ENCODE data around the gene MFF.
A peak's percentile ranks its signal among the peaks of the same experiment; 100 is the strongest.

Gene MFF

DNA sequence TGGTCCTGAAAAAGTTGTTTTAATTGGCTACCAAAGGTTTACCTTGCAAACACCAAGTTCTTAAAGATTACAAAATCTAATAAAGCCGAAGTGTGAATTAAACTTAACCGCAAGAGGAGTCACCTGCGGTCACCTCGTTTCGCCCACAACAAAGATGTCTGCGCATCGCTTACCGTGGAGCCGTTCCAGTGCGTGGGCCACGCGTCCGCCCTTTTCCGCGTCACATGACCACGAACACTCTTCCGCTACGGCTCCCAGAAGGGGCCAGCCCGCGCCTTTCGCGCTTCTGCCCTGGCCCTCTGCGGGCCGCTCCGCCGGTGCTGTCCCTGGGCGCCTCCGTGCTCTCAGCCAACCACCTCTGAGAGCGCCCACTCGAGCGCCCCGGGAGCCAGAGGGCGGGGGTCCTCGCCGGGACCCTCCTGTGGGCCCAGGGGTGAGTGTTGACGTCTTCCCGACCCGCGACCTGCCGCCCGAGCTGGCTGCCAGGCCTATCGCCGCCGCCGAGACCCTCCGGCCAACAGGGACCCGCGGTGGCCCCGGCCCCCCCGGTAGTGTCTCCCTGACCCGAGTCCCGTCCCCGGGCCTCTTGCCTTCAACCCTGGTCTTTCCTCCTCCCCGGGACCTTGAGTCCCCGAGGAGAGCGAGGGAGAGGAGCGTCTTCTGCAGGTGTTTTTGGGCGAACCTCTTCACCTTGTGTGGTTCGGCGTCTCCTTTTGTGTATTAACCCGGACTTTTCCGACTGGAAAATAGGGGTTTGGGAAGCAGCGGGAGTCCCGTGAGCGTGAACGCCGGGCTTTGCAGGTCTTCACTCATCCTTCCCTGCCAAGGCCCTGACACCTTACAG is at the start of gene MFF:
Gene MFF, plus strand, starts transcription at position 257 of the 844 bp plus-strand sequence. CDS start 5,415 bp downstream, outside the sequence.
- DNase-seq = peak; percentile 97

DNA sequence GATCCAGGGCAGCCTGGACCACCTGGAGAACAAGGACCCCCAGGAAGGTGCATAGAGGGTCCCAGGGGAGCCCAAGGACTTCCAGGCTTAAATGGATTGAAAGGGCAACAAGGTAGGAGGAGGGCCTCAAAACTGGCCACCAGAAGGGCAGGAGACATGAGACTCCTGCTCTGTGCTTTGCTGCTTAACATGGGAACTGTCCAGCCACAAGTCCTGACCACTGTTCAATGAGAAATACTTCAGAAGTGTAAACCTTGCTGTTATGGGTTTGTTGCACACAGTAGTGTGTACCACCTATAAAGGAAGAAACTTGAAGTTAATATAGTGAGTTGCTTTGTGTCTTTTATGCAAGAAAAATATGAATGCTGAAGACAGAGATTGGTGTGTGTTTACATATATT is 44.2 kb upstream of the MFF start:
- DNase-seq = no peak

- DNase-seq = no peak
These were observed 39.3 kb upstream of the MFF start for GRCh38 chr2:227285741-227286236.

- DNase-seq = no peak
These were observed 37.3 kb upstream of the MFF start for GRCh38 chr2:227287771-227288170.

DNA sequence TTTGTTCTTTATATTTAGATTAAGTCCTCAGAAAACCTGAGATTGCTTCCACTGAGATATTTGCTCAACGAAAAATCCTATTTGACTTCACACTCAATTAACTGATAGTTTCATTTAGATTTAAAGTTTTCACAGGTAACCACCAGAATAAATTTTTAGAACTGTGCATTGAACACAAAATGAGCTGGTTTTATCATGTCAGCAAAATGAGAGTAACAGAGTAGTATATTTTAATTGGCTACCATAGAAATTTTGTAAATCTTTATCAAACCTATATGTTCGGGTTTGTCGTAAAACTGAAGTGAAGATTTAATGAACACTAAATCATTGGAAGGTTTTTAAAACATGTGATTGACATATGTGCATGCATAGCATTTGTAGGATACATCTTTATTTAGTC is 32.7 kb upstream of the MFF start:
- DNase-seq = no peak

- DNase-seq = no peak
These were observed 31.5 kb upstream of the MFF start for GRCh38 chr2:227293531-227293930.

DNA sequence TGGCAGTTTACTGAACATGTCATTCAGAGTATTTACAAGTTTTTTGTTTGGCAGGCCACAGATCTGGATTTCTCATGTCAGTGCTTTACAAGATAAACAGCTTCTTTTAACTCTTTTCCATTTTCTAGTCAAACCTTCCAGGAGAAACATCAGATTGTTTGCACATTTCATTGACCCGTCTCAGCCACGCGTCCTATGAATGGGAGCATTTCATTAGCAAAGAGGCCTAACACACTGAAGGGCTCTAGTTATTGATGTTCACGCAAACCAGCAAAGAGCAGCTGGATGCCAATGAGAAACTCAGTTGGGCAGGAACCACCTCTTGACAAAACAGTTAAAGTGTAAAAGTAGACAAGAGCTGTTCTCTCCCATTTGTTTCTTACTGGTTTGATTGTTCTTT is 29.2 kb upstream of the MFF start:
- DNase-seq = peak; percentile 26

DNA sequence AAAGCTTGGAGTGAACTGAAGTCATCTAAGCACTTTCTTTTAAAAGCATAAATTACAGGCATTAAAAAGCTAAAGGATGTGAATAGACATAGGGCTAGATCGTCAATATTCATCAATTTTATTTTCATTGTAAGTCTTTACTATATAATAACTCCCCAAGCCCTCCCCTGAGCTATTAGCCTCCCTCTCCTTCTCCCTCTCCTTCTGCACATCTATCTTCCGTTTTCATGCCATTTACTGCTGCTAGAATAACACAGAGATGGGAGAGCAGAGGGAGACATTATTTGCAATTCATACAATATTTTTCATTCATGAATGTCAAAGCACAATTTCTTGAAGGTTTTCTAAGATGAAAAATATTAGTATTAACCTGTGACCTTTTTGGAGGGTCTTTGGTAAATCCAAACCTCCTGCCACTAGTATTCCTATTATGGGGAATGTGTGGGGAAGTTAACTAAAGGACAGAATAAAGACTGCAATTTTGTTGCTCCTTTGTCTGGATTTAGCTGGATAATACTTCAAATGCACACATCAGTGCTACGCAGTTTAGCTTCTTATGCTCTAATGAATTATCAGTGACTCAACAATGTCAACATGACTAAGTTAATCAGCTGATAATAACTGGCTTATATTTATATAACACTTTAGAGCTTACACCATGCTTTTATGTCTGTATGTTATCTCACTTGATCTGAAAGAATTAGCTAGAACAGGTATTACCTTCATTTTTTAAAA is 28.2 kb upstream of the MFF start:
- no peak for DNase-seq

- DNase-seq = no peak
These were observed 23.5 kb upstream of the MFF start for GRCh38 chr2:227301523-227301922.

DNA sequence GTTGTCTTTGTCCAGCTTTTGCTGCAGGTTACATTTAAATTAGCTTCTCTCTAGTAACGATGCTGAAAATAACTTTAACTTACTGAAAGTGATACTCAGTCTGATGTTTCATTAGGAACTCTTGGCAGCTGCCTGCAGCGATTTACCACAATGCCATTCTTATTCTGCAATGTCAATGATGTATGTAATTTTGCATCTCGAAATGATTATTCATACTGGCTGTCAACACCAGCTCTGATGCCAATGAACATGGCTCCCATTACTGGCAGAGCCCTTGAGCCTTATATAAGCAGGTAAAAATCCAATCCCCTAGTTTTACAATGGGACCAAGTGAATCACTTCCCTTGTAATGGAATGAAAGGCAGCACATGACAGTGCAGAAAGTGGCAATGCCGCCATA is 16.3 kb upstream of the MFF start:
- no peak for DNase-seq

DNA sequence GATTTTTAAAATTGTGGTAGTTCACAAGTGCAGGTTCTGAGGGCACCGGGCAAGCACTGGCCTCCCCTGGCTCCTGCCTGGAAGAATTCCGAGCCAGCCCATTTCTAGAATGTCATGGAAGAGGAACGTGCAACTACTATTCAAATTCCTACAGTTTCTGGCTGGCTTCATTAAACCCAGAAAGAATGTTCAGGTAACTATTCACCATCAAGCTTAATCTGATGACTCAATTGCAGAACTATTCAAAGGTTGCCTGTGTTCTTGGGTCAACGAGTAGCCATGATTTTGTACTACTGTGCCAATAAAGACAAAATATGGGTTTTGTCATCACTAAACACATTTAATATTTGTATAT is 14.3 kb upstream of the MFF start:
- DNase-seq = no peak

GRCh38 chr2:227311861-227312506 is 13.1 kb upstream of the MFF start:
- DNase-seq = no peak

GRCh38 chr2:227312579-227312978 is 12.5 kb upstream of the MFF start:
- no peak for DNase-seq

- no peak for DNase-seq
These were observed 11.7 kb upstream of the MFF start for GRCh38 chr2:227313310-227313709.

- DNase-seq = no peak
These were observed 7.2 kb upstream of the MFF start for GRCh38 chr2:227317834-227318233.

- no peak for DNase-seq
These were observed 4.6 kb upstream of the MFF start for GRCh38 chr2:227320305-227321094.

DNA sequence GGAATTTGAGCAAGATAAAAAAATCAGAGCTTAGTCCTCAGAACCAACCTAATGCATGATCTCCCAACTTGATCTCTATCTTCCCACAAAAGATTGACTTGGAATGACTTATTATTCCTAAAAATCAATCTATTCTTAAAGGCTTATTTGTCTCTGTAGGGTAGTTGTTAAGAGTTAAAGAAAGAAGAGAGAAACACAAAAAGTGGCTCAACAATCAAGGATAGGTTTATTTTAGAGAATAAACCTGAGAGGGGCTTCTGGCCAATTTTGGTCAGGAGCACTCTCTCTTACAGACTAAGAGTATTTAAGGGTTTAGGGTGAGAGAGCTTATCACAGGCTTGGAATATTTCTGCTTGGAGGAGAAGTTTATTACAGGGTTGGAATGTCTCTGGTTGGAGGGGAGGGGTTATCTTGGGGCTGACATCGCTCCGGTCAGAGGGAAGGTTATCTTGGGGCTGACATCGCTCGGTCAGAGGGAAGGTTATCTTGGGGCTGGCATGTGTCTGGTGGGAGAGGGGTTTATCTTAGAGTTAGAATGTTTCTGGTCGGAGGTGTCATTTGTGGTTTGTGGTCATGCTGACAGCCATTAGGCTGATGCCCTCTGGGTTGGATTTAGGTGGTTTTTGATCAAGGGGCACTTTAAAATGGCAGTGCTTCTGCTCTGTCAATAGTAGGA is 2.4 kb upstream of the MFF start:
- DNase-seq = no peak

DNA sequence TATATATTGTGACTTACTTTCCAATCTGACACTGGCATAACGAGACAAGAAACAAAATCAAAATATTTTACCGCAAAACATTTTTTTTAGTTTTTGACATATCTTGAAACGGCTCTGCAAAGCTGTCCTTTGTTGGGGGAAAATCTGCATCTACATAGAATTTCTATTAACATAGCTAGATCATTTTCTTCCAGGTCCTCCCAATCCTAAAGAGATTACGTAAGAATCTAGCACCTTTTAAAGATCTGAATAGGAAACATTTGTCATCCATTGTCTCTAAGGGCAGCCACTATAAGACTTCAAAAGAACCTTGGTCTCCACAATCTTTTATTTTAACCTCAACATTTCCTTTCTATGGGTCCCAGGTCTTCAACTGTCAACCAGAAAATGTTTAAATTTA is 1.2 kb upstream of the MFF start:
- DNase-seq = no peak

GRCh38 chr2:227324642-227324994 is 433 bp upstream of the MFF start:
- DNase-seq = peak; percentile 89

GRCh38 chr2:227325839-227326195 is 766 bp downstream of the MFF start:
- DNase-seq = peak; percentile 50

- DNase-seq = no peak
These were observed 1.7 kb downstream of the MFF start for GRCh38 chr2:227326783-227327182.

DNA sequence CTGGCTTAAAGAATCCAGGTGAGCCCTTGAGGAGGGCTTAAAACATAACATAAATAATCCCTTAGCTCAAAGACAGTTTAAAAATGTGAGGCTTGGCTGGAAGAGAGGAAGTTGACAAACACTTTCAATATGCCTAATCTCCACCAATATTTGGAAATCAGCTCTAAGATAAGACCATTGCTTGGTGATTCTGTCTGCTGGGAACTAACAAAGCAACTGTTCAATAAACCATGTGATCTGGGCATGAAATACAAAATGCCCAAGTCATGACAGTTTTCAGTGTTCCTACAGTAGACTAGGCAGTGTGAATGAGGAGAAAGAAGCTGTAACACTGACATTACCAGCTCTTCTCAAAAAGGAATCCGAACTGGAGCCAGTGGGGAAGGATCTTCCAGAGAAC is 10.7 kb downstream of the MFF start:
- no peak for DNase-seq

DNA sequence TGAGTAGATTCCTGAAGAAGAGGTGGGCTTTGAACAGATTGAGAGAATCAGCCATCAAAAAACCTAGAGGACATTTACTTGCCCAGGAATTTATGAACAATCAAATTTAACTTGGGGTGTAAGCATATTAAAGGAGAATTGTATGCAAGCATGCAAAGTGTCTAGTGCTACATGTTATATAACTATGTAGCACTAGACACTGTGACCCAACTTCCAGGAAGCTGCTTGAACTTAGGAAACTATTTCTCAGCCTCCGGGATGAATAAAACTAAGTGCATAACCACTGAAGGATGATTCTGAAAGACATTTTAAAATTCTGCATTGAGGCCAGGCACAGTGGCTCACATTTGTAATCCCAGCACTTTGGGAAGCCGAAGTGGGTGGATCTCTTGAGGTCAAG is 12.4 kb downstream of the MFF start:
- no peak for DNase-seq
